H9 (cell line): ENCODE measurements around the gene MAPK6. TPM values are rescaled to one million over a fixed set of nuclear protein-coding genes. Genes with fewer than 3 reads are reported as not detected.
"Not testable (repeated sequence)": the region's sequence is repeated elsewhere in the genome, so short reads cannot be mapped to it uniquely, and the experiment has no call there.

Experiments used
- DNase-seq: peaks from one replicate; pipeline ENCODE4 v3.0.0-alpha.2; 2017
- H2AFZ ChIP-seq: one replicate; pipeline ENCODE4 v1.6.1; 2013; ENCODE audit warnings: mild to moderate bottlenecking, low read length, control low read depth, moderate library complexity
- H2AK5ac ChIP-seq: 2 replicates; pipeline ENCODE4 v1.6.1; 2013; ENCODE audit warnings: low read length, control low read depth, mixed read lengths; ENCODE audit not compliant: insufficient read length
- H2BK120ac ChIP-seq: one replicate; pipeline ENCODE4 v1.6.1; 2013; ENCODE audit warnings: low read depth, mild to moderate bottlenecking, low read length, control low read depth, inconsistent platforms; ENCODE audit not compliant: poor library complexity, severe bottlenecking
- H2BK12ac ChIP-seq: 2 replicates; pipeline ENCODE4 v1.6.1; 2013; ENCODE audit warnings: low read length, control low read depth, mixed read lengths, low read depth; ENCODE audit not compliant: insufficient read length
- H2BK15ac ChIP-seq: 2 replicates; pipeline ENCODE4 v1.6.1; 2013; ENCODE audit warnings: low read depth, low read length, control low read depth
- H2BK20ac ChIP-seq: one replicate; pipeline ENCODE4 v1.6.1; 2013; ENCODE audit warnings: low read depth, mild to moderate bottlenecking, low read length, control low read depth, inconsistent platforms; ENCODE audit not compliant: poor library complexity, severe bottlenecking
- H2BK5ac ChIP-seq: 2 replicates; pipeline ENCODE4 v1.6.1; 2013; ENCODE audit warnings: low read length, control low read depth, mixed read lengths; ENCODE audit not compliant: insufficient read length
- H3K14ac ChIP-seq: 2 replicates; pipeline ENCODE4 v1.6.1; 2013; ENCODE audit warnings: low read length, control low read depth; ENCODE audit not compliant: insufficient read depth
- H3K18ac ChIP-seq: 2 replicates; pipeline ENCODE4 v1.6.1; 2013; ENCODE audit warnings: low read depth, mild to moderate bottlenecking, mixed read lengths, low read length, control low read depth; ENCODE audit not compliant: insufficient read length
- H3K23ac ChIP-seq: 2 replicates; pipeline ENCODE4 v1.6.1; 2013; ENCODE audit warnings: low read length, control low read depth, mixed read lengths, low read depth; ENCODE audit not compliant: insufficient read length
- H3K23me2 ChIP-seq: 2 replicates; pipeline ENCODE4 v1.6.1; 2013; ENCODE audit warnings: low read depth, mild to moderate bottlenecking, mixed read lengths, low read length, control low read depth; ENCODE audit not compliant: insufficient read length, poor library complexity, severe bottlenecking
- H3K27ac ChIP-seq: 2 replicates; pipeline ENCODE4 v1.5.1; 2013; ENCODE audit warnings: low read length, control low read depth, mixed read lengths, low read depth; ENCODE audit not compliant: insufficient read length
- H3K27me3 ChIP-seq: 2 replicates; pipeline ENCODE4 v1.6.1; 2013; ENCODE audit warnings: low read length, control low read depth, inconsistent platforms; ENCODE audit not compliant: insufficient read depth
- H3K4ac ChIP-seq: 2 replicates; pipeline ENCODE4 v1.6.1; 2013; ENCODE audit warnings: low read depth, mild to moderate bottlenecking, control low read depth, inconsistent platforms, low read length, moderate library complexity
- H3K4me1 ChIP-seq: 2 replicates; pipeline ENCODE4 v1.6.1; 2013; ENCODE audit warnings: low read length, control low read depth, inconsistent platforms; ENCODE audit not compliant: insufficient read depth
- H3K4me2 ChIP-seq: 2 replicates; pipeline ENCODE4 v1.6.1; 2013; ENCODE audit warnings: low read length, control low read depth, mixed read lengths; ENCODE audit not compliant: insufficient read length, insufficient read depth
- H3K56ac ChIP-seq: 2 replicates; pipeline ENCODE4 v1.6.1; 2013; ENCODE audit warnings: low read depth, mild to moderate bottlenecking, mixed read lengths, low read length, control low read depth; ENCODE audit not compliant: insufficient read length
- H3K79me1 ChIP-seq: 2 replicates; pipeline ENCODE4 v1.6.1; 2013; ENCODE audit warnings: low read depth, mild to moderate bottlenecking, moderate library complexity, low read length, control low read depth, inconsistent platforms; ENCODE audit not compliant: insufficient read depth, poor library complexity, severe bottlenecking
- H3K79me2 ChIP-seq: 2 replicates; pipeline ENCODE4 v1.6.1; 2013; ENCODE audit warnings: low read length, control low read depth, inconsistent platforms; ENCODE audit not compliant: insufficient read depth
- H3K9ac ChIP-seq: 2 replicates; pipeline ENCODE4 v1.6.1; 2013; ENCODE audit warnings: low read length, control low read depth, mixed read lengths; ENCODE audit not compliant: insufficient read length; ENCODE audit errors: extremely low read depth
- H3K9me3 ChIP-seq: one replicate; pipeline ENCODE4 v1.6.1; 2013; ENCODE audit warnings: low read depth, low read length, inconsistent platforms; ENCODE audit not compliant: control insufficient read depth
- H3T11ph ChIP-seq: one replicate; pipeline ENCODE4 v1.6.1; 2013; ENCODE audit warnings: mild to moderate bottlenecking, low read length, control low read depth, inconsistent platforms
- H4K20me1 ChIP-seq: one replicate; pipeline ENCODE4 v1.6.1; 2013; ENCODE audit not compliant: control insufficient read depth, insufficient read length, insufficient read depth
- H4K5ac ChIP-seq: 2 replicates; pipeline ENCODE4 v1.6.1; 2013; ENCODE audit warnings: low read depth, mild to moderate bottlenecking, mixed read lengths, low read length, control low read depth; ENCODE audit not compliant: insufficient read length
- H4K8ac ChIP-seq: replicated peaks from 2 replicates; pipeline ENCODE4 v1.6.1; 2013; ENCODE audit warnings: low read length, control low read depth, mixed read lengths, low read depth; ENCODE audit not compliant: insufficient read length
- H4K91ac ChIP-seq: 2 replicates; pipeline ENCODE4 v1.6.1; 2013; ENCODE audit warnings: low read depth, mild to moderate bottlenecking, moderate library complexity, mixed read lengths, low read length, control low read depth; ENCODE audit not compliant: insufficient read length
- H3K27ac Mint-ChIP-seq, 3 experiments: 2 replicates in 2 of 3; 3 replicates in 1 of 3; pipeline ENCODE4 v1.8.0; 2020 to 2021; ENCODE audit warnings: mixed read lengths in 3 of 3, mild to moderate bottlenecking in 1 of 3, moderate library complexity in 1 of 3
- H3K27me3 Mint-ChIP-seq: 2 replicates; pipeline ENCODE4 v1.8.0; 2021; ENCODE audit warnings: low read depth, mild to moderate bottlenecking, moderate library complexity, mixed read lengths
- H3K36me3 Mint-ChIP-seq, 3 experiments: 2 replicates in 2 of 3; 3 replicates in 1 of 3; pipeline ENCODE4 v1.8.0; 2020 to 2021; ENCODE audit warnings: low read depth in 3 of 3, mixed read lengths in 3 of 3; ENCODE audit not compliant: insufficient read depth in 1 of 3
- H3K4me1 Mint-ChIP-seq, 2 experiments: 2 replicates each; pipeline ENCODE4 v1.8.0; 2020; ENCODE audit warnings: mixed read lengths in 2 of 2
- H3K4me3 Mint-ChIP-seq, 2 experiments: 2 replicates in 1 of 2; 3 replicates in 1 of 2; pipeline ENCODE4 v1.8.0; 2020 to 2021; ENCODE audit warnings: mild to moderate bottlenecking in 2 of 2, mixed read lengths in 2 of 2, moderate library complexity in 1 of 2
- H3K9me3 Mint-ChIP-seq, 2 experiments: 2 replicates in 1 of 2; 3 replicates in 1 of 2; pipeline ENCODE4 v1.8.0; 2020; ENCODE audit warnings: mild to moderate bottlenecking in 2 of 2, mixed read lengths in 2 of 2, moderate library complexity in 1 of 2
- CTCF ChIP-seq: fragments of 200-600 bp; sonication (generic); conservative IDR thresholded peaks from 3 replicates; pipeline ENCODE4 v1.8.0; 2021; ENCODE audit warnings: antibody characterized with exemption, mild to moderate bottlenecking
- WGBS: extraction: QIAGEN DNeasy Blood & Tissue Kit; methylation state at CpG from one replicate; pipeline ENCODE4 v1.1.7; 2013; ENCODE audit warnings: missing lambda C conversion rate, low lambda C conversion rate, mixed read lengths; ENCODE audit not compliant: insufficient read length; ENCODE audit errors: extremely low coverage; 5-methylcytosine and 5-hydroxymethylcytosine counted together
- total RNA-seq: library from RNA; stranded (reverse); gene quantifications from 2 replicates; pipeline ENCODE4 v1.2.1, GENCODE V29; 2021

MAPK6 gene
- total RNA-seq, 1 experiment from 2014 or later: 88.6 TPM

- TF ChIP-seq CTCF: no peak
- peaks cover 34% of the 10 kb centered on the region; the same call in 1 of the 2 replicates for H3K79me2 ChIP-seq
- H3K4me2 ChIP-seq: no peak overlapping the region
- H2AFZ ChIP-seq: no peak overlapping the region
- peaks cover 6 to 10% (median 9%) of the 10 kb centered on the region in 3 experiments; a peak in 5 of 7 replicates for H3K36me3 Mint-ChIP-seq
- H3K9ac ChIP-seq: no peak overlapping the region
- no peaks in the 10 kb centered on the region for H3K27me3 Mint-ChIP-seq
- H3K9me3 ChIP-seq: no peaks in the 10 kb centered on the region
- no peak overlapping the region for H4K8ac ChIP-seq
- H3T11ph ChIP-seq: no peak overlapping the region
- no peak overlapping the region for H3K56ac ChIP-seq
- H3K9me3 Mint-ChIP-seq: no peaks in the 10 kb centered on the region
- H3K79me1 ChIP-seq: peaks cover 5% of the 10 kb centered on the region
- no peak overlapping the region for H2AK5ac ChIP-seq
- no CpG with 5 or more reads among the region's 6 CpGs for WGBS
- no peak overlapping the region for H3K4ac ChIP-seq
- DNase-seq: no peak
- H3K18ac ChIP-seq: no peak overlapping the region
- H3K23me2 ChIP-seq: no peaks in the 10 kb centered on the region
- no peak overlapping the region for H4K5ac ChIP-seq
- no peak overlapping the region for H4K91ac ChIP-seq
- no peak overlapping the region for H3K27ac ChIP-seq
- H3K27me3 ChIP-seq: no peaks in the 10 kb centered on the region
- H2BK15ac ChIP-seq: no peak overlapping the region
- H3K4me3 Mint-ChIP-seq: no peak overlapping the region
- no peak overlapping the region for H2BK20ac ChIP-seq
- H2BK5ac ChIP-seq: no peak overlapping the region
- no peak overlapping the region for H3K23ac ChIP-seq
- no peak overlapping the region for H3K14ac ChIP-seq
- peaks cover 5% of the 10 kb centered on the region; the same call in 1 of the 2 replicates for H3K4me1 ChIP-seq
- peak overlapping the region in 1 of 3 experiments; percentile 64; a peak in 3 of 7 replicates for H3K27ac Mint-ChIP-seq
- H3K4me1 Mint-ChIP-seq: peaks cover 51 to 56% of the 10 kb centered on the region in 2 experiments
- no peak overlapping the region for H2BK12ac ChIP-seq
- no peaks in the 10 kb centered on the region for H4K20me1 ChIP-seq
- H2BK120ac ChIP-seq: no peak overlapping the region
Observed at GRCh38 chr15:52042051-52042851, 23.2 kb downstream of the MAPK6 start.

DNA sequence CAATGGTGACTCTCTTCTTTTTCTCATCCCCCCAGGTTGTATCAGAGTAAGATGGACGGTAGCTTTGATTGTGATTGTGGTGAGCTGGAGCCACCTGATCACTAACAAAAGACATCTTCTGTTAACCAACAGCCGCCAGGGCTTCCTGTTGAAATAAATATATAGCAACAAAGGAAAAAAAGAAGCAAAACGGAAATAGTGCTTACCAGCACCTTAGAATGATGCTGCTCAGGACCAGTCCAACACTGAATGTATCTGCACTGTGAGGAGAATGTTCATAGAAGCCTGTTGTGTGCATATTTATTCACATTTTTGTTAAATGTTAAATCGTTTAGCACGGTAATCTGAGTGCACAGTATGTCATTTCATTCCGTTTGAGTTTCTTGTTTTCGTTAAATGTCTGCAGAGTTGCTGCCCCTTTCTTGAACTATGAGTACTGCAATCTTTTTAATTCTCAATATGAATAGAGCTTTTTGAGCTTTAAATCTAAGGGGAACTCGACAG, 26.8 kb downstream of the MAPK6 start:
- H3K27me3 ChIP-seq, H2BK20ac ChIP-seq, H3K79me1 ChIP-seq, H2AK5ac ChIP-seq, H4K5ac ChIP-seq, H3K4me3 Mint-ChIP-seq, H3K4me2 ChIP-seq, H3K27me3 Mint-ChIP-seq, H3K18ac ChIP-seq, H3K27ac ChIP-seq, H4K91ac ChIP-seq, H2BK12ac ChIP-seq, H3K14ac ChIP-seq, H2BK120ac ChIP-seq, H2BK15ac ChIP-seq, H3K4me1 ChIP-seq, H3T11ph ChIP-seq, H3K4ac ChIP-seq, H2AFZ ChIP-seq, H3K9me3 Mint-ChIP-seq, H3K23ac ChIP-seq, H2BK5ac ChIP-seq, H3K56ac ChIP-seq, H3K27ac Mint-ChIP-seq, H4K20me1 ChIP-seq, H3K23me2 ChIP-seq, H3K9ac ChIP-seq, H4K8ac ChIP-seq, H3K9me3 ChIP-seq, DNase-seq: not testable (repeated sequence)
- H3K79me2 ChIP-seq: peaks cover 16% of the 10 kb centered on the region; the same call in 1 of the 2 replicates
- no CpG with 5 or more reads among the region's 8 CpGs for WGBS
- H3K4me1 Mint-ChIP-seq: peaks cover 20 to 26% of the 10 kb centered on the region in 2 experiments
- H3K36me3 Mint-ChIP-seq: peaks cover 23 to 37% (median 33%) of the 10 kb centered on the region in 3 experiments
